Upper lobe of left lung (tissue), 6 donors: ENCODE data around the gene GABPA. TPM values are rescaled to one million over a fixed set of nuclear protein-coding genes. Genes with fewer than 3 reads are reported as not detected.

ENCODE experiments used
- ATAC-seq, 2 donors: fragments of 200-7000 bp; cut with Tn5 transposase; one replicate each; pipeline ENCODE4 v1.9.1; 2022; ENCODE audit warnings: mild to moderate bottlenecking in 2 of 2, moderate library complexity in 2 of 2; ENCODE audit not compliant: low FRiP score in 2 of 2
- DNase-seq, 2 donors: peaks; one replicate each; pipeline ENCODE4 v3.0.0-alpha.2; 2019 to 2020
- H3K27ac ChIP-seq, 4 donors: fragments of 200-600 bp; sonication (generic); one replicate each; pipeline ENCODE4 v1.5.1; 2016 to 2019
- H3K27me3 ChIP-seq, 4 donors: fragments of 200-600 bp; sonication (generic); one replicate each; pipeline ENCODE4 v1.5.1; 2017 to 2019
- H3K36me3 ChIP-seq, 4 donors: fragments of 200-600 bp; sonication (generic); one replicate each; pipeline ENCODE4 v1.5.1; 2016 to 2019
- H3K4me1 ChIP-seq, 4 donors: fragments of 200-600 bp; sonication (generic); one replicate each; pipeline ENCODE4 v1.5.1; 2018 to 2019
- H3K4me3 ChIP-seq, 4 donors: fragments of 200-600 bp; sonication (generic); one replicate each; pipeline ENCODE4 v1.5.1; 2017 to 2019; ENCODE audit warnings: mild to moderate bottlenecking in 2 of 4, moderate library complexity in 1 of 4
- H3K9me3 ChIP-seq, 4 donors: fragments of 200-600 bp; sonication (generic); one replicate each; pipeline ENCODE4 v1.5.1; 2018 to 2019
- CTCF ChIP-seq, 6 experiments: fragments of 450-650 bp in 4 of 6; fragments of 200-600 bp in 2 of 6; sonication (generic) in 2 of 6; IDR thresholded peaks; one replicate each; pipeline ENCODE4 v1.5.1; 2016 to 2019; ENCODE audit warnings: antibody characterized with exemption in 6 of 6
- EP300 ChIP-seq, 4 donors: sonication (generic); formaldehyde crosslinking; IDR thresholded peaks; one replicate each; pipeline ENCODE4 v1.5.1; 2017; ENCODE audit warnings: antibody characterized with exemption in 4 of 4, control low read depth in 2 of 4
- POLR2A ChIP-seq, 4 donors: fragments of 450-650 bp; IDR thresholded peaks; one replicate each; pipeline ENCODE4 v1.5.1; 2016 to 2017; ENCODE audit warnings: antibody characterized with exemption in 4 of 4, mild to moderate bottlenecking in 2 of 4
- POLR2AphosphoS5 ChIP-seq, 2 donors: sonication (generic); formaldehyde crosslinking; IDR thresholded peaks; one replicate each; pipeline ENCODE4 v1.5.1; 2017; ENCODE audit warnings: antibody characterized with exemption in 2 of 2
- WGBS, 2 donors: methylation state at CpG; one replicate each; pipeline ENCODE4 v1.1.5; 2017 to 2018; 5-methylcytosine and 5-hydroxymethylcytosine counted together
- total RNA-seq, 6 donors: library from RNA; depleted of rRNA in 4 of 6; stranded (reverse); fragments of >200 nt in 4 of 6; gene quantifications; one replicate each; pipeline versions ENCODE4 v1.1.0 to v1.2.1, GENCODE V29; 2016 to 2021
- donor health status: DM: no; HTN: no; CAD: no; lungs with moderate emphysema.
- donor health status: DM: no; HTN: yes; CAD: no; lungs with severe emphysema.

The GABPA gene
- total RNA-seq, 6 donors from 2014 or later, result 10.0 to 31.6 (median 18.6) TPM

- Histone ChIP-seq H3K27ac (no peak overlapping the region), H3K9me3 (no peaks in the 10 kb centered on the region), H3K36me3 (peaks cover 8 to 73% (median 31%) of the 10 kb centered on the region in 4 donors), H3K4me3 (no peak overlapping the region), H3K27me3 (no peaks in the 10 kb centered on the region), H3K4me1 (peaks cover 0 to 2% (median 0%) of the 10 kb centered on the region in 4 donors)
- WGBS, 2 donors, result 93 to 95% methylated on average over 3 of the region's 3 CpGs
- ATAC-seq (no peak), DNase-seq (no peak)
- TF ChIP-seq CTCF (IDR thresholded peaks at IDR 0.05) (no peak), EP300 (IDR thresholded peaks at IDR 0.05) (no peak), POLR2A (IDR thresholded peaks at IDR 0.05) (no peak), POLR2AphosphoS5 (IDR thresholded peaks at IDR 0.05) (no peak)
Measured at GRCh38 chr21:25760061-25760460, 25.3 kb downstream of the GABPA start.

- no peak for DNase-seq
- TF ChIP-seq CTCF (IDR thresholded peaks at IDR 0.05) (no peak), POLR2AphosphoS5 (IDR thresholded peaks at IDR 0.05) (no peak), POLR2A (IDR thresholded peaks at IDR 0.05) (no peak), EP300 (IDR thresholded peaks at IDR 0.05) (no peak)
- Histone ChIP-seq H3K27me3 (no peaks in the 10 kb centered on the region), H3K9me3 (no peaks in the 10 kb centered on the region), H3K4me1 (peaks cover 0 to 2% (median 0%) of the 10 kb centered on the region in 4 donors), H3K36me3 (peaks cover 8 to 76% (median 31%) of the 10 kb centered on the region in 4 donors), H3K27ac (no peak overlapping the region), H3K4me3 (no peak overlapping the region)
- no peak for ATAC-seq
- WGBS, 2 donors, result 84 to 96% methylated on average over 1 of the region's 1 CpG
Measured at GRCh38 chr21:25760677-25761076, 25.9 kb downstream of the GABPA start.

GRCh38 chr21:25764065-25764464 is 29.3 kb downstream of the GABPA start:
- no peak for ATAC-seq
- TF ChIP-seq CTCF (IDR thresholded peaks at IDR 0.05) (no peak), EP300 (IDR thresholded peaks at IDR 0.05) (no peak), POLR2AphosphoS5 (IDR thresholded peaks at IDR 0.05) (no peak), POLR2A (IDR thresholded peaks at IDR 0.05) (no peak)
- no peaks in the 10 kb centered on the region for H3K27me3 ChIP-seq
- DNase-seq, result no peak
- no peaks in the 10 kb centered on the region for H3K4me1 ChIP-seq
- H3K4me3 ChIP-seq, result no peak overlapping the region
- WGBS, 2 donors, result 98% methylated on average over 3 of the region's 3 CpGs
- H3K9me3 ChIP-seq, result no peaks in the 10 kb centered on the region
- peaks cover 8 to 96% (median 25%) of the 10 kb centered on the region in 4 donors for H3K36me3 ChIP-seq
- no peak overlapping the region for H3K27ac ChIP-seq

- H3K4me3 ChIP-seq, result no peak overlapping the region
- no peak for ATAC-seq
- peaks cover 0 to 4% (median 0%) of the 10 kb centered on the region in 4 donors for H3K4me1 ChIP-seq
- no peak overlapping the region for H3K27ac ChIP-seq
- DNase-seq, result no peak
- peaks cover 4 to 73% (median 13%) of the 10 kb centered on the region in 4 donors for H3K36me3 ChIP-seq
- no peaks in the 10 kb centered on the region for H3K9me3 ChIP-seq
- no peaks in the 10 kb centered on the region for H3K27me3 ChIP-seq
- WGBS, 2 donors, result 85 to 94% methylated on average over 3 of the region's 3 CpGs
- TF ChIP-seq POLR2A (IDR thresholded peaks at IDR 0.05) (no peak), CTCF (IDR thresholded peaks at IDR 0.05) (no peak), POLR2AphosphoS5 (IDR thresholded peaks at IDR 0.05) (no peak), EP300 (IDR thresholded peaks at IDR 0.05) (no peak)
Measured at GRCh38 chr21:25767921-25768320, 33.1 kb downstream of the GABPA start.

GRCh38 chr21:25772686-25773085 is 37.9 kb downstream of the GABPA start:
- H3K27ac ChIP-seq, result peak overlapping the region in 1 of 4 donors; percentile 40
- ATAC-seq (no peak), DNase-seq (no peak)
- no peaks in the 10 kb centered on the region for H3K9me3 ChIP-seq
- peaks cover 0 to 25% (median 2%) of the 10 kb centered on the region in 4 donors for H3K36me3 ChIP-seq
- no peaks in the 10 kb centered on the region for H3K27me3 ChIP-seq
- H3K4me1 ChIP-seq, result peaks cover 0 to 5% (median 1%) of the 10 kb centered on the region in 4 donors
- 18 to 19% methylated on average over 2 of the region's 2 CpGs for WGBS, 2 donors
- TF ChIP-seq POLR2AphosphoS5 (IDR thresholded peaks at IDR 0.05) (no peak), EP300 (IDR thresholded peaks at IDR 0.05) (no peak), POLR2A (IDR thresholded peaks at IDR 0.05) (no peak), CTCF (IDR thresholded peaks at IDR 0.05) (no peak)
- no peak overlapping the region for H3K4me3 ChIP-seq
